Calu3 (cell line): ENCODE results near the gene ABCC11. TPM values are rescaled to one million over a fixed set of nuclear protein-coding genes. Genes with fewer than 3 reads are reported as not detected.

ENCODE experiments used
- BruUV-seq: library from RNA; stranded (reverse); fragments of 400-500 nt; replicated peaks from 2 replicates; lab custom pipeline; 2021; lab: Mats Ljungman, UMichigan
- CTCF ChIA-PET: fragments of 300-600 bp; sonication (Branson Sonifier 250); formaldehyde crosslinking; loops from one replicate; lab custom pipeline; 2022; ENCODE audit warnings: antibody characterized with exemption; lab: Charles Lee
- DNase-seq: peaks from one replicate; pipeline ENCODE4 v3.0.0; 2022
- H3K27ac Mint-ChIP-seq: one replicate; pipeline ENCODE4 v1.8.0; 2022; ENCODE audit warnings: mixed read lengths; ENCODE audit not compliant: unreplicated experiment
- H3K27me3 Mint-ChIP-seq: one replicate; pipeline ENCODE4 v1.8.0; 2022; ENCODE audit warnings: mixed read lengths; ENCODE audit not compliant: unreplicated experiment
- H3K36me3 Mint-ChIP-seq: one replicate; pipeline ENCODE4 v1.8.0; 2022; ENCODE audit warnings: mild to moderate bottlenecking, moderate library complexity, mixed read lengths; ENCODE audit not compliant: insufficient read depth, unreplicated experiment
- H3K4me1 Mint-ChIP-seq: one replicate; pipeline ENCODE4 v1.8.0; 2022; ENCODE audit warnings: mild to moderate bottlenecking, low read depth, mixed read lengths; ENCODE audit not compliant: unreplicated experiment
- H3K4me3 Mint-ChIP-seq: one replicate; pipeline ENCODE4 v1.8.0; 2022; ENCODE audit warnings: mild to moderate bottlenecking, low read depth, moderate library complexity, mixed read lengths; ENCODE audit not compliant: unreplicated experiment
- H3K9me3 Mint-ChIP-seq: one replicate; pipeline ENCODE4 v1.8.0; 2022; ENCODE audit warnings: low read depth, mixed read lengths; ENCODE audit not compliant: unreplicated experiment
- intact Hi-C: fragments of 100-400 bp; cut with micrococcal nuclease; formaldehyde crosslinking; loops from one replicate; pipeline ENCODE4 v1.10.0; 2022; ENCODE audit not compliant: unreplicated experiment
- total RNA-seq: library from RNA; stranded (reverse); gene quantifications from 2 replicates; pipeline ENCODE4 v1.2.3, GENCODE V29; 2022
- TF ChIP-seq, protein P1 (sequence below): fragments of 200-600 bp; IDR thresholded peaks from one replicate; pipeline ENCODE4 v1.8.0; 2022; ENCODE audit warnings: antibody characterized with exemption; ENCODE audit not compliant: unreplicated experiment

Gene ABCC11
- total RNA-seq, 1 experiment from 2014 or later: 0.26 TPM

DNA sequence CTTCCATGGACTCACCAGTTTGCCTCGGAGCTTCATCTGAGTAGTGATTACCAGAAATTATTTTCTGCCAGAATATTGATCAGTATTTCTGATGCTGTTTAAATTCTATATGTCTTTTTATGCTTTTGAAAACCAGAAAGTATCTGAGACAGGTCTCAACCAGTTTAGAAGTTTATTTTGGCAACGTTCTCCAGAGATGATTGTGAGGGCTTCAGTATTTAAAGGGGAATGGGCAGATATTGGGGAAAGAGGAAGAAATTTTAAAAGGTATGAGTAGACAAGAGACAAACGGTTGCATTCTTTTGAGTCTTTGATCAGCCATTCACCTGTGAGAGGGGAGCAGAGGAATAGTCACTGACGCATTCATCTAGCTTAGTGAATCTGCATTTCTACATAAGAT, 44.4 kb upstream of the ABCC11 start:
- no peaks in the 10 kb centered on the region for H3K9me3 Mint-ChIP-seq
- TF ChIP-seq, protein P1, sequence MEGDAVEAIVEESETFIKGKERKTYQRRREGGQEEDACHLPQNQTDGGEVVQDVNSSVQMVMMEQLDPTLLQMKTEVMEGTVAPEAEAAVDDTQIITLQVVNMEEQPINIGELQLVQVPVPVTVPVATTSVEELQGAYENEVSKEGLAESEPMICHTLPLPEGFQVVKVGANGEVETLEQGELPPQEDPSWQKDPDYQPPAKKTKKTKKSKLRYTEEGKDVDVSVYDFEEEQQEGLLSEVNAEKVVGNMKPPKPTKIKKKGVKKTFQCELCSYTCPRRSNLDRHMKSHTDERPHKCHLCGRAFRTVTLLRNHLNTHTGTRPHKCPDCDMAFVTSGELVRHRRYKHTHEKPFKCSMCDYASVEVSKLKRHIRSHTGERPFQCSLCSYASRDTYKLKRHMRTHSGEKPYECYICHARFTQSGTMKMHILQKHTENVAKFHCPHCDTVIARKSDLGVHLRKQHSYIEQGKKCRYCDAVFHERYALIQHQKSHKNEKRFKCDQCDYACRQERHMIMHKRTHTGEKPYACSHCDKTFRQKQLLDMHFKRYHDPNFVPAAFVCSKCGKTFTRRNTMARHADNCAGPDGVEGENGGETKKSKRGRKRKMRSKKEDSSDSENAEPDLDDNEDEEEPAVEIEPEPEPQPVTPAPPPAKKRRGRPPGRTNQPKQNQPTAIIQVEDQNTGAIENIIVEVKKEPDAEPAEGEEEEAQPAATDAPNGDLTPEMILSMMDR: no peak
- BruUV-seq: no TSS peak
- CTCF ChIA-PET: no interaction called here
- no peak overlapping the region for H3K4me3 Mint-ChIP-seq
- no peaks in the 10 kb centered on the region for H3K27me3 Mint-ChIP-seq
- no peak for DNase-seq
- H3K27ac Mint-ChIP-seq: no peak overlapping the region
- peaks cover 40% of the 10 kb centered on the region for H3K4me1 Mint-ChIP-seq
- peaks cover 8% of the 10 kb centered on the region for H3K36me3 Mint-ChIP-seq
- intact Hi-C loops: no loop called here

DNA sequence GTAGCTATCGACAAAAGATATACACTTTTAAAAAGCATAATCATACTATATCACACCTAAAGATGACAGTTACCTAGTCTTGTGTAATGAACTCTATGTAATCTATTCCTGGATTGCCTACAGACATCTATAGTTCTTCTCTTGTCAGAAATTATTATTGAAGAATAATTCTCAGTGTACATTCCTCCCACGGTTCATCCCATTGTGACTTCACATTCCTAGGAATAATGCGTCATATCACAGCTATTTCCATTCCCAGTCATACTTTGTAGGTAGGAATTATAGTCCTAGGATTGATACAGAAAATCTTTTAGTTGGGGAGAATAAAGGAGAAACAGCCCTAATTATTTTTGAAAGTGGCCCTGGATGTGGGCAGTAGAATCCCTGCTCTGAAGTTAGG, 44.0 kb upstream of the ABCC11 start:
- H3K9me3 Mint-ChIP-seq: no peaks in the 10 kb centered on the region
- intact Hi-C loops: no loop called here
- BruUV-seq: no TSS peak
- no peaks in the 10 kb centered on the region for H3K27me3 Mint-ChIP-seq
- no peak overlapping the region for H3K27ac Mint-ChIP-seq
- TF ChIP-seq, protein P1: no peak
- CTCF ChIA-PET: no interaction called here
- no peak for DNase-seq
- H3K36me3 Mint-ChIP-seq: peaks cover 12% of the 10 kb centered on the region
- H3K4me3 Mint-ChIP-seq: no peak overlapping the region
- H3K4me1 Mint-ChIP-seq: peaks cover 35% of the 10 kb centered on the region

DNA sequence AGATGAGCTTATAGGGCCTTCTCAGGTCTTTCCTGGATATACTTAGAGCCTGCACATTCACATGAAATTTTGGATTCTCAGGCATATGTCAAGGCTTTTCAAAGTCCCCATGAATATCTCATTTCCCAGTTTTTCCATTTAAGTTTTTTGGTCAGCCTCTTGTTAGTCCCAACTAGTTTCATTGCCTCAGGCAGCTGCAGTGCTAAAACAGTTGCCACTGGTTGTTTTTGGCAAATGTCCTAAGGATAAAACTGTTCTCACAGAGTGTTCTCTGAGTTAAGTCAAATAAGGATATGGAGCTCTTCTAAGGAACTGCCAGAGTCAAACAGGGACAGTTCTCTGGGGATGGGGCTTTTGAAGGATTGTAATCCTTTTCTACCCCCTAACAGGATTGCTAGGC, 39.9 kb upstream of the ABCC11 start:
- TF ChIP-seq, protein P1: no peak
- intact Hi-C loops: no loop called here
- Mint-ChIP-seq H3K27ac (no peak overlapping the region), H3K9me3 (no peaks in the 10 kb centered on the region), H3K36me3 (peaks cover 17% of the 10 kb centered on the region), H3K4me1 (peaks cover 9% of the 10 kb centered on the region), H3K27me3 (no peaks in the 10 kb centered on the region), H3K4me3 (no peak overlapping the region)
- no TSS peak for BruUV-seq
- CTCF ChIA-PET: no interaction called here
- no peak for DNase-seq

DNA sequence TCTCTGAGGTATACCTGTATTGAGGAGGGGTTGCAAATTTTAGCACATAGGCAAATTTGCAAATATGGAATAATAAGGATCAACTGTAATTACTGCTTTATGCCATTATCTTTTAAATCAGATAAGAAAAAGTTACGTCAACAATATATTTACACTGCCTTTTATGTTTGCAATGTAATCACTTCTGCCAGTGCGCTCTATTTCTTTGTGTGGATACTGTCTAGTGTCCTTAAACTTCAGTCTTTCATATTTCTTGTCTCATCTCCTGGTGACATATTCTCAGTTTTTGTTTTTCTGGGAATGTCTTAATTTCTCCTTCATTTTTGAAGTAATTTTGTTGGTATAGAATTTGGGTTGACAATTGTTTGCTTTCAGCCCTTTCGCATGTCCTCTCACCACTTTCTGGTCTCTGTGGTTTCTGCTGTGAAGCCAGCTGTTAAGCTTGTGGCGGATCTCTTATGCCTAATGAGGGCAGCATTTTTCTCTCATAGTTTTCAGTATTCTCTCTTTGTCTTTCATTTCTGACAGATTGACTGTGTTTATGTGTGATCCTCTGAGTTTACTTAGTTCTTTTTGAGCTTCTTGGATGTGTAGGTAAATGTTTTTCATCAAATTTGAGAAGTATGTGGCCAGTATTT, 37.6 kb upstream of the ABCC11 start:
- no TSS peak for BruUV-seq
- DNase-seq: no peak
- intact Hi-C loops: no loop called here
- Mint-ChIP-seq H3K4me1 (no peaks in the 10 kb centered on the region), H3K4me3 (no peak overlapping the region), H3K36me3 (peaks cover 17% of the 10 kb centered on the region), H3K27ac (no peak overlapping the region), H3K27me3 (no peaks in the 10 kb centered on the region), H3K9me3 (no peaks in the 10 kb centered on the region)
- CTCF ChIA-PET: no interaction called here
- TF ChIP-seq, protein P1: no peak
